Esophagus muscularis mucosa (tissue), 4 donors: Measurements from ENCODE around the gene RFFL.

ENCODE experiments used
- CTCF ChIP-seq, 3 experiments: fragments of 200-600 bp in 2 of 3; fragments of 450-650 bp in 1 of 3; sonication (generic) in 2 of 3; IDR thresholded peaks; one replicate each; pipeline ENCODE4 v1.5.1; 2017 to 2019; ENCODE audit warnings: antibody characterized with exemption in 3 of 3, mild to moderate bottlenecking in 2 of 3, moderate library complexity in 1 of 3
- EP300 ChIP-seq: sonication (generic); formaldehyde crosslinking; IDR thresholded peaks from one replicate; pipeline ENCODE4 v1.6.1; 2017; ENCODE audit warnings: antibody characterized with exemption
- POLR2A ChIP-seq: fragments of 450-650 bp; IDR thresholded peaks from one replicate; pipeline ENCODE4 v1.6.1; 2017; ENCODE audit warnings: antibody characterized with exemption, moderate library complexity, mild to moderate bottlenecking, low read depth
- POLR2AphosphoS5 ChIP-seq, 2 donors: sonication (generic); formaldehyde crosslinking; IDR thresholded peaks; one replicate each; pipeline ENCODE4 v1.6.1; 2017; ENCODE audit warnings: antibody characterized with exemption in 2 of 2

DNA sequence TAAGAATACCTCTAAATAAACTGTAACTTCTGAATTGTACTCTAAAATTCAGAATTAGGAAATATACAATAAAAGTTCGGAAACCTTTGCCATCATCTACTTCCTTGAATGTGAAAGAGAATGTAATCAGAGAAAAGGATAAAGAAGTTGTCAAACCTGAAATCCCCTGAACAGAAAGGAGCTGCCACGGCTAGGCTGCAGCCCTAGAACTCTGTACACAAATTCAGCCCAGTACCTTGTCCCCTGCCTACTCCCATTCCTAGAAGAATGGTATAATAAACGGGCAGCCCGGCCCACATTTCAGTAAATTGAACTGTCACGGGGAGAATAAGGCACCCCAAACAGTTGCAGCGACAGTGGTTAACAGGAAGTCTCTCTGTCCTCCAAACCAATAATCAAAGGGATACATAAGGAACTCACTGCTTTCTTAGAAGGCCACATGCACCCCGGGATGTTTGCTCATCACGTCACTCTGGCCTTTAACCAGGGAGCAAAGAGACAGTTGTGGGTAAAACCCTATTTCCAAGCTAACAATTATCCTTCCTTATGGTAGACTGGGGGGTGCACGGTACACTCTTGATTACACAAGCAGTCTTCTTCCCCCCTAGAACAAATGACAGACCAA, 24.3 kb upstream of the RFFL start:
- TF ChIP-seq POLR2AphosphoS5 (IDR thresholded peaks at IDR 0.05) (no peak), CTCF (IDR thresholded peaks at IDR 0.05) (no peak), POLR2A (no peak), EP300 (no peak)
